A549 (cell line): ENCODE measurements around the gene KPNA3. TPM values are rescaled to one million over a fixed set of nuclear protein-coding genes. Genes with fewer than 3 reads are reported as not detected.

Experiments used
- ATAC-seq, 2 experiments: fragments of 200-7000 bp in 1 of 2; fragments of >200 bp in 1 of 2; cut with Nextera tagmentation in 1 of 2; cut with Tn5 transposase in 1 of 2; 3 replicates each; pipeline versions ENCODE4 v1.8.0 to v1.9.1; 2018 to 2020; ENCODE audit warnings: mild to moderate bottlenecking in 1 of 2, moderate library complexity in 1 of 2
- CTCF ChIA-PET: fragments of 300-600 bp; sonication (Branson Sonifier 250); formaldehyde crosslinking; extraction: SDS; loops from one replicate; lab custom pipeline; 2021; ENCODE audit warnings: antibody characterized with exemption, inconsistent platforms; lab: Yijun Ruan, JAX
- POLR2A ChIA-PET: fragments of 350-600 bp; formaldehyde crosslinking; extraction: SDS; loops from one replicate; lab custom pipeline; 2021; ENCODE audit warnings: antibody characterized with exemption, inconsistent platforms; lab: Yijun Ruan, JAX
- DNase-seq, 2 experiments: peaks; one replicate each; pipeline versions ENCODE4 v3.0.0 to v3.0.0-alpha.2; 2011 to 2016; ENCODE audit warnings: low read depth in 1 of 2, low spot score in 1 of 2
- FAIRE-seq: peaks from 2 replicates; lab custom pipeline; 2011; peaks lifted over from hg19 to GRCh38; lab: Jason Lieb, UNC
- H3K27ac ChIP-seq, 2 experiments: fragments of >200 bp; sonication (Bioruptor Twin); formaldehyde crosslinking; 3 replicates each; pipeline ENCODE4 v1.5.1; 2016 to 2017
- H3K4me1 ChIP-seq: fragments of >200 bp; sonication (Bioruptor Twin); formaldehyde crosslinking; 3 replicates; pipeline ENCODE4 v1.6.1; 2016
- H3K4me2 ChIP-seq: fragments of >200 bp; sonication (Bioruptor Twin); formaldehyde crosslinking; 3 replicates; pipeline ENCODE4 v1.6.1; 2016
- H3K4me3 ChIP-seq: fragments of >200 bp; sonication (Bioruptor Twin); formaldehyde crosslinking; 3 replicates; pipeline ENCODE4 v1.5.1; 2016
- H3K9me3 ChIP-seq: fragments of >200 bp; sonication (Bioruptor Twin); formaldehyde crosslinking; 3 replicates; pipeline ENCODE4 v1.6.1; 2016
- ATOH8 ChIP-seq: fragments of 250-450 bp; sonication (Bioruptor Pico); IDR thresholded peaks from 2 replicates; pipeline ENCODE4 v1.5.0; 2020; ENCODE audit warnings: low read depth, mild to moderate bottlenecking, moderate library complexity
- CHD4 ChIP-seq: fragments of 200-600 bp; sonication (generic); IDR thresholded peaks from 2 replicates; pipeline ENCODE4 v1.6.1; 2016; ENCODE audit warnings: antibody characterized with exemption, mild to moderate bottlenecking, borderline replicate concordance
- CTCF ChIP-seq: fragments of >200 bp; sonication (Bioruptor Twin); formaldehyde crosslinking; IDR thresholded peaks from 3 replicates; pipeline ENCODE4 v1.5.1; 2016
- FOSL2 ChIP-seq, 2 experiments: fragments of 450-650 bp in 1 of 2; fragments of >200 bp in 1 of 2; sonication (Bioruptor Twin) in 1 of 2; formaldehyde crosslinking; IDR thresholded peaks; 2 replicates each; pipeline versions ENCODE4 v1.5.0 to v1.6.1; 2016 to 2020; ENCODE audit warnings: mild to moderate bottlenecking in 1 of 2, moderate library complexity in 1 of 2
- FOXS1 ChIP-seq: fragments of 250-450 bp; sonication (Bioruptor Pico); IDR thresholded peaks from 2 replicates; pipeline ENCODE4 v1.5.0; 2020; ENCODE audit warnings: mild to moderate bottlenecking, moderate library complexity
- GATA3 ChIP-seq: IDR thresholded peaks from 2 replicates; pipeline ENCODE4 v1.6.1; 2012; ENCODE audit warnings: borderline replicate concordance
- HEYL ChIP-seq: fragments of 250-450 bp; sonication (Bioruptor Pico); IDR thresholded peaks from 2 replicates; pipeline ENCODE4 v1.8.0; 2021; ENCODE audit warnings: mild to moderate bottlenecking, moderate library complexity
- HMGXB4 ChIP-seq: fragments of 250-450 bp; sonication (Bioruptor Pico); IDR thresholded peaks from 2 replicates; pipeline ENCODE4 v1.5.0; 2021; ENCODE audit warnings: mild to moderate bottlenecking, moderate library complexity, borderline replicate concordance
- HOXA7 ChIP-seq: fragments of 250-450 bp; sonication (Bioruptor Pico); IDR thresholded peaks from 2 replicates; pipeline ENCODE4 v1.5.0; 2020; ENCODE audit warnings: mild to moderate bottlenecking, moderate library complexity
- KDM1A ChIP-seq: fragments of 200-600 bp; sonication (generic); IDR thresholded peaks from 2 replicates; pipeline ENCODE4 v1.6.1; 2016; ENCODE audit warnings: low read depth, mild to moderate bottlenecking
- KDM5A ChIP-seq: fragments of 200-600 bp; sonication (generic); IDR thresholded peaks from 2 replicates; pipeline ENCODE4 v1.6.1; 2016; ENCODE audit warnings: antibody characterized with exemption, mild to moderate bottlenecking
- MAFK ChIP-seq: fragments of 450-650 bp; IDR thresholded peaks from 2 replicates; pipeline ENCODE4 v1.6.1; 2014; ENCODE audit not compliant: partially characterized antibody
- MAX ChIP-seq: IDR thresholded peaks from 2 replicates; pipeline ENCODE4 v1.6.1; 2012
- NFE2L2 ChIP-seq: fragments of 150-350 bp; conservative IDR thresholded peaks from 2 replicates; pipeline ENCODE4 v1.6.1; 2014; ENCODE audit warnings: low read length
- RAD21 ChIP-seq, 2 experiments: fragments of >200 bp in 1 of 2; sonication (Bioruptor Twin) in 1 of 2; formaldehyde crosslinking in 1 of 2; IDR thresholded peaks in 1 of 2; conservative IDR thresholded peaks in 1 of 2; 2 replicates in 1 of 2; 3 replicates in 1 of 2; pipeline ENCODE4 v1.6.1; 2012 to 2018; ENCODE audit warnings: inconsistent platforms in 1 of 2
- SMC3 ChIP-seq: fragments of >200 bp; sonication (Bioruptor Twin); formaldehyde crosslinking; IDR thresholded peaks from 3 replicates; pipeline ENCODE4 v1.6.1; 2018; ENCODE audit warnings: inconsistent platforms
- TP53 ChIP-seq: fragments of 250-450 bp; sonication (Bioruptor Pico); IDR thresholded peaks from 2 replicates; pipeline ENCODE4 v1.5.0; 2021; ENCODE audit warnings: mild to moderate bottlenecking, moderate library complexity
- USF2 ChIP-seq: fragments of 450-650 bp; IDR thresholded peaks from 2 replicates; pipeline ENCODE4 v1.6.1; 2014; ENCODE audit warnings: antibody characterized with exemption
- ZC3H11A ChIP-seq: fragments of 450-650 bp; IDR thresholded peaks from 2 replicates; pipeline ENCODE4 v1.6.1; 2014; ENCODE audit warnings: antibody characterized with exemption, mild to moderate bottlenecking
- ZFP36 ChIP-seq: fragments of 450-650 bp; IDR thresholded peaks from 2 replicates; pipeline ENCODE4 v1.6.1; 2014; ENCODE audit warnings: borderline replicate concordance; ENCODE audit not compliant: partially characterized antibody
- ZNF302 ChIP-seq: fragments of 250-450 bp; sonication (Bioruptor Pico); IDR thresholded peaks from 2 replicates; pipeline ENCODE4 v1.9.0; 2021; ENCODE audit warnings: inconsistent platforms, mild to moderate bottlenecking, moderate library complexity
- WGBS: methylation state at CpG from one replicate; pipeline ENCODE4 v1.1.6; 2017; ENCODE audit errors: missing lambda C conversion rate; 5-methylcytosine and 5-hydroxymethylcytosine counted together
- polyA plus RNA-seq, 4 experiments: library from polyadenylated mRNA; depleted of rRNA in 3 of 4; stranded (reverse); fragments of >200 nt; fragmentation: RNase III in 1 of 4; extraction: RNeasy Plus Mini Kit Qiagen cat#74134 plus additional on column Dnase treatment in 1 of 4; gene quantifications; 2 replicates in 3 of 4; 3 replicates in 1 of 4; pipeline ENCODE4 v1.2.3, GENCODE V29; 2011 to 2017

Gene KPNA3
- polyA plus RNA-seq, 2 of the 4 experiments (the other 2 are of a cell fraction): 28.5 to 29.3 TPM

GRCh38 chr13:49669735-49670309, 122.7 kb downstream of the KPNA3 start:
- no peak overlapping the region for H3K4me2 ChIP-seq
- ChIA-PET CTCF (interaction anchor here (0.7 to 1.5 kb wide), 5 partner anchors 10 to 182 kb away, joined by 3 to 4 read pairs (median 3); no protein-coding TSS in a partner anchor), POLR2A (no interaction called here)
- DNase-seq: peak; percentile 28 to 73
- peaks cover 14% of the 10 kb centered on the region; the same call in 2 of the 3 replicates for H3K4me1 ChIP-seq
- no peak overlapping the region for H3K27ac ChIP-seq
- H3K9me3 ChIP-seq: no peaks in the 10 kb centered on the region
- WGBS: 44% methylated on average over 5 of the region's 5 CpGs
- no peak for FAIRE-seq
- H3K4me3 ChIP-seq: no peak overlapping the region
- TF ChIP-seq SMC3 (peak; percentile 66), ZC3H11A (no peak), FOSL2 (IDR thresholded peaks at IDR 0.05) (no peak), FOSL2 (CRISPR knock-in tag; IDR thresholded peaks at IDR 0.05) (no peak), CTCF (peak; percentile 67), KDM1A (no peak), RAD21 (conservative IDR thresholded peaks at IDR 0.05 in 1 of 2, IDR thresholded peaks at IDR 0.05 in 1 of 2) (peak; percentile 75 to 82), MAX (0 out of 2 replicates have a peak, but pooled peaks have one; percentile 21)
- ATAC-seq: peak; percentile 97 to 99

- no peaks in the 10 kb centered on the region for H3K9me3 ChIP-seq
- CTCF ChIA-PET: no interaction called here
Measured at GRCh38 chr13:49667773-49668172, 124.7 kb downstream of the KPNA3 start.

More at GRCh38 chr13:49667773-49668172, 124.7 kb downstream of the KPNA3 start:
- TF ChIP-seq ZFP36 (no peak), USF2 (no peak), HMGXB4 (CRISPR knock-in tag) (no peak), MAX (no peak), NFE2L2 (no peak), ATOH8 (no peak), KDM1A (no peak), HOXA7 (CRISPR knock-in tag) (no peak), GATA3 (no peak), ZNF302 (CRISPR knock-in tag) (no peak), TP53 (CRISPR knock-in tag) (no peak), CHD4 (no peak), KDM5A (no peak), HEYL (CRISPR knock-in tag) (no peak), FOXS1 (CRISPR knock-in tag) (no peak), MAFK (no peak), FOSL2 (IDR thresholded peaks at IDR 0.05) (no peak), FOSL2 (CRISPR knock-in tag; IDR thresholded peaks at IDR 0.05) (no peak)
- no peak overlapping the region for H3K4me3 ChIP-seq
- DNase-seq (no peak), FAIRE-seq (no peak), ATAC-seq (peak in 1 of 2 experiments; percentile 36; a peak in 2 of 6 replicates)
- WGBS: 73% methylated on average over 1 of the region's 2 CpGs
- no peak overlapping the region for H3K4me2 ChIP-seq
- POLR2A ChIA-PET: no interaction called here
- no peak overlapping the region for H3K27ac ChIP-seq
- H3K4me1 ChIP-seq: peaks cover 14% of the 10 kb centered on the region; the same call in 2 of the 3 replicates
